ENCODE results near the gene CLMN.

DNA sequence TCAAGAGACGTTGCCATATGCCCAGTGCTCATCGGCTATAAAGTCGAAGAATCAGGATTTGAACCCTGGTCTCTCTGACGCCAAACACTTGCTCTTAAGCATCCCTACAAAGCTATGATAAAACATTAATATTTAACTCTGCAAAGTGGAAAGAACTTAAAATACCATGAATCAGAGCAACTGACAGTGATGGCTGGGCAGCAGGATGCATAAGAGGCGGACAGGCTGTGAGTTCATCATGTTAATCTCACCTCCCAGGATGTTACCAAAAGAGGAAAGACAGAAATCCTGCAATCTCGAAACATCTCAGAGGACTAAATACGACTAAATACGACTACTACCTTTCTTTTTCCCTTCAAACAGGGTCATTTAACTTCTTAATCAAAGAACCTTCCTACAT is 168.1 kb downstream of the CLMN start:
- TF ChIP-seq POLR2AphosphoS5 (IDR thresholded peaks at IDR 0.05) (no peak), CTCF (IDR thresholded peaks at IDR 0.05; ENCODE audit: poor library complexity, severe bottlenecking) (no peak), EZH2 (IDR thresholded peaks at IDR 0.05; ENCODE audit: borderline replicate concordance, insufficient read depth, low read length, poor library complexity, severe bottlenecking) (no peak), TAF1 (IDR thresholded peaks at IDR 0.05; ENCODE audit: low read depth) (no peak), SMC3 (conservative IDR thresholded peaks at IDR 0.05; ENCODE audit: poor library complexity) (no peak), EP300 (conservative IDR thresholded peaks at IDR 0.05; ENCODE audit: poor library complexity, severe bottlenecking) (no peak)
- TF ChIP-seq, protein P1, sequence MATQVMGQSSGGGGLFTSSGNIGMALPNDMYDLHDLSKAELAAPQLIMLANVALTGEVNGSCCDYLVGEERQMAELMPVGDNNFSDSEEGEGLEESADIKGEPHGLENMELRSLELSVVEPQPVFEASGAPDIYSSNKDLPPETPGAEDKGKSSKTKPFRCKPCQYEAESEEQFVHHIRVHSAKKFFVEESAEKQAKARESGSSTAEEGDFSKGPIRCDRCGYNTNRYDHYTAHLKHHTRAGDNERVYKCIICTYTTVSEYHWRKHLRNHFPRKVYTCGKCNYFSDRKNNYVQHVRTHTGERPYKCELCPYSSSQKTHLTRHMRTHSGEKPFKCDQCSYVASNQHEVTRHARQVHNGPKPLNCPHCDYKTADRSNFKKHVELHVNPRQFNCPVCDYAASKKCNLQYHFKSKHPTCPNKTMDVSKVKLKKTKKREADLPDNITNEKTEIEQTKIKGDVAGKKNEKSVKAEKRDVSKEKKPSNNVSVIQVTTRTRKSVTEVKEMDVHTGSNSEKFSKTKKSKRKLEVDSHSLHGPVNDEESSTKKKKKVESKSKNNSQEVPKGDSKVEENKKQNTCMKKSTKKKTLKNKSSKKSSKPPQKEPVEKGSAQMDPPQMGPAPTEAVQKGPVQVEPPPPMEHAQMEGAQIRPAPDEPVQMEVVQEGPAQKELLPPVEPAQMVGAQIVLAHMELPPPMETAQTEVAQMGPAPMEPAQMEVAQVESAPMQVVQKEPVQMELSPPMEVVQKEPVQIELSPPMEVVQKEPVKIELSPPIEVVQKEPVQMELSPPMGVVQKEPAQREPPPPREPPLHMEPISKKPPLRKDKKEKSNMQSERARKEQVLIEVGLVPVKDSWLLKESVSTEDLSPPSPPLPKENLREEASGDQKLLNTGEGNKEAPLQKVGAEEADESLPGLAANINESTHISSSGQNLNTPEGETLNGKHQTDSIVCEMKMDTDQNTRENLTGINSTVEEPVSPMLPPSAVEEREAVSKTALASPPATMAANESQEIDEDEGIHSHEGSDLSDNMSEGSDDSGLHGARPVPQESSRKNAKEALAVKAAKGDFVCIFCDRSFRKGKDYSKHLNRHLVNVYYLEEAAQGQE (IDR thresholded peaks at IDR 0.05; ENCODE audit: borderline replicate concordance): no peak

Data from neural cell (in vitro differentiated cells).